PFSK-1 (cell line): ENCODE data around the gene LSM5.

Experiments
- POLR2AphosphoS5 ChIP-seq: IDR thresholded peaks from 2 replicates; pipeline ENCODE4 v1.6.1; 2012; ENCODE audit warnings: low read depth, mild to moderate bottlenecking, control low read depth, low read length, moderate library complexity
- REST ChIP-seq, 2 experiments: IDR thresholded peaks; 2 replicates each; pipeline versions ENCODE4 v1.6.1 to v1.8.0; 2011 to 2012; ENCODE audit warnings: low read depth in 2 of 2, low read length in 2 of 2, control low read depth in 1 of 2, inconsistent platforms in 1 of 2, mild to moderate bottlenecking in 1 of 2, moderate library complexity in 1 of 2; ENCODE audit not compliant: insufficient read depth in 1 of 2
- SIN3A ChIP-seq: IDR thresholded peaks from 2 replicates; pipeline ENCODE4 v1.6.1; 2012; ENCODE audit warnings: mild to moderate bottlenecking, low read length, moderate library complexity, borderline replicate concordance; ENCODE audit not compliant: insufficient read depth
- TAF1 ChIP-seq: IDR thresholded peaks from 2 replicates; pipeline ENCODE4 v1.6.1; 2012; ENCODE audit warnings: low read length, control low read depth, borderline replicate concordance; ENCODE audit not compliant: insufficient read depth

- no peak for TF ChIP-seq POLR2AphosphoS5
- TF ChIP-seq REST (IDR thresholded peaks at IDR 0.05; ENCODE audit: insufficient read depth in 1 of 2, low read depth in 2 of 2, low read length in 2 of 2): no peak
- no peak for TF ChIP-seq TAF1
- no peak for TF ChIP-seq SIN3A
Measured at GRCh38 chr7:32474008-32474407, 16.2 kb downstream of the LSM5 start.
